Adrenal gland (tissue), 12 donors: ENCODE data around the gene CSNK1G1. TPM values are rescaled to one million over a fixed set of nuclear protein-coding genes. Genes with fewer than 3 reads are reported as not detected.

Source experiments
- DNase-seq, 7 donors: peaks; one replicate each; pipeline ENCODE4 v3.0.0-alpha.2; 2019 to 2020
- H3K27ac ChIP-seq, 5 donors: fragments of 200-600 bp; sonication (generic) in 4 of 5; 1 replicate in 3 of 5; 2 replicates in 2 of 5; pipeline versions ENCODE4 v1.5.1 to v1.8.0; 2016 to 2020; ENCODE audit warnings: mild to moderate bottlenecking in 1 of 5
- H3K27me3 ChIP-seq: fragments of 200-600 bp; 2 replicates; pipeline ENCODE4 v1.8.0; 2021
- H3K36me3 ChIP-seq, 2 donors: fragments of 200-600 bp; replicated peaks in 1 of 2; 1 replicate in 1 of 2; 2 replicates in 1 of 2; pipeline versions ENCODE4 v1.5.1 to v1.8.0; 2018 to 2022
- H3K4me1 ChIP-seq, 2 donors: fragments of 200-600 bp; replicated peaks in 1 of 2; 1 replicate in 1 of 2; 2 replicates in 1 of 2; pipeline versions ENCODE4 v1.5.1 to v1.8.0; 2018 to 2021
- H3K4me3 ChIP-seq, 4 donors: fragments of 200-600 bp; sonication (generic) in 3 of 4; one replicate each; pipeline ENCODE4 v1.5.1; 2016 to 2018
- H3K9me3 ChIP-seq, 3 donors: fragments of 200-600 bp; sonication (generic) in 1 of 3; replicated peaks in 1 of 3; 1 replicate in 2 of 3; 2 replicates in 1 of 3; pipeline versions ENCODE4 v1.5.1 to v1.8.0; 2016 to 2021
- CTCF ChIP-seq, 6 experiments: fragments of 450-650 bp in 4 of 6; fragments of 200-600 bp in 2 of 6; sonication (generic) in 1 of 6; IDR thresholded peaks; 1 replicate in 5 of 6; 2 replicates in 1 of 6; pipeline versions ENCODE4 v1.5.1 to v1.8.0; 2016 to 2021; ENCODE audit warnings: antibody characterized with exemption in 6 of 6, mild to moderate bottlenecking in 2 of 6, moderate library complexity in 1 of 6
- POLR2A ChIP-seq, 2 donors: fragments of 450-650 bp; IDR thresholded peaks; one replicate each; pipeline ENCODE4 v1.6.1; 2017; ENCODE audit warnings: antibody characterized with exemption in 2 of 2, mild to moderate bottlenecking in 2 of 2, moderate library complexity in 1 of 2
- WGBS, 4 donors: extraction: QIAGEN DNeasy Blood & Tissue Kit in 2 of 4; methylation state at CpG; one replicate each; pipeline versions ENCODE4 v1.1.5 to v1.1.7; 2013 to 2017; 5-methylcytosine and 5-hydroxymethylcytosine counted together
- intact Hi-C, 2 donors: fragments of 100-400 bp; cut with DNase I; formaldehyde crosslinking; loops; one replicate each; pipeline versions ENCODE4 v1.14.1 to v1.15.0; 2022 to 2023
- polyA plus RNA-seq, 3 donors: library from polyadenylated mRNA; stranded (reverse); fragments of 200-250 nt in 2 of 3; fragments of 350-450 nt in 1 of 3; fragmentation: Illumina TruSeq in 1 of 3; extraction: RNeasy Lipid Tissue Mini Kit (QIAGEN cat#74804) in 1 of 3; gene quantifications; one replicate each; pipeline ENCODE4 v1.2.3, GENCODE V29; 2013 to 2014
- total RNA-seq, 9 donors: library from RNA; depleted of rRNA in 4 of 9; stranded (reverse); fragments of >200 nt in 4 of 9; fragments of 120-200 nt in 1 of 9; fragmentation: NEBNext Ultra II Directional in 1 of 9; extraction: Animal tissue kit (Norgen Biotek cat#: 25700) in 1 of 9; gene quantifications; one replicate each; pipeline versions ENCODE4 v1.1.0 to v1.2.4, GENCODE V29; 2013 to 2023
- donor health status: healthy with polysubstance abuse.
- donor health status: Bipolar disorder and iron deficiency.
- donor health status: DM: yes; HTN: yes; CAD: no.
- donor health status: DM: no; HTN: no; CAD: no.
- donor health status: DM: no; HTN: no; CAD: no.
- donor health status: DM: yes; HTN: yes; CAD: no.

The CSNK1G1 gene
- total and polyA plus RNA-seq, 12 donors = 1.2 to 31.6 (median 13.6) TPM

GRCh38 chr15:64249883-64250575 lies 105.9 kb downstream of the CSNK1G1 start:
- H3K36me3 ChIP-seq = no peaks in the 10 kb centered on the region
- DNase-seq = no peak
- TF ChIP-seq POLR2A (IDR thresholded peaks at IDR 0.05) = no peak
- TF ChIP-seq CTCF (IDR thresholded peaks at IDR 0.05) = no peak
- H3K27me3 ChIP-seq = no peaks in the 10 kb centered on the region
- no peaks in the 10 kb centered on the region for H3K9me3 ChIP-seq
- H3K4me3 ChIP-seq = no peak overlapping the region
- intact Hi-C loops = no loop called here
- no peak overlapping the region for H3K27ac ChIP-seq
- H3K4me1 ChIP-seq = peaks cover 13 to 18% of the 10 kb centered on the region in 2 donors

GRCh38 chr15:64249406-64249805 lies 106.6 kb downstream of the CSNK1G1 start:
- 79 to 85% (median 80%) methylated on average over 3 of the region's 3 CpGs for WGBS, 4 donors
- no peak overlapping the region for H3K27ac ChIP-seq
- no peak overlapping the region for H3K4me3 ChIP-seq
- TF ChIP-seq CTCF (IDR thresholded peaks at IDR 0.05) (no peak), POLR2A (IDR thresholded peaks at IDR 0.05) (no peak)
- H3K9me3 ChIP-seq = no peaks in the 10 kb centered on the region
- no peaks in the 10 kb centered on the region for H3K36me3 ChIP-seq
- peaks cover 13 to 18% of the 10 kb centered on the region in 2 donors for H3K4me1 ChIP-seq
- intact Hi-C loops = no loop called here
- DNase-seq = no peak
- no peaks in the 10 kb centered on the region for H3K27me3 ChIP-seq

GRCh38 chr15:64247906-64248541 lies 107.9 kb downstream of the CSNK1G1 start:
- WGBS, 4 donors = 29 to 42% (median 35%) methylated on average over 2 of the region's 2 CpGs
- Histone ChIP-seq H3K9me3 (no peaks in the 10 kb centered on the region), H3K36me3 (no peaks in the 10 kb centered on the region), H3K4me3 (no peak overlapping the region), H3K4me1 (peaks cover 13 to 18% of the 10 kb centered on the region in 2 donors), H3K27ac (peak overlapping the region in 4 of 5 donors; percentile 36 to 71 (median 54)), H3K27me3 (no peaks in the 10 kb centered on the region)
- TF ChIP-seq CTCF (IDR thresholded peaks at IDR 0.05) = no peak
- TF ChIP-seq POLR2A (IDR thresholded peaks at IDR 0.05) = no peak
- intact Hi-C loops = no loop called here
- peak in 5 of 7 donors; percentile 35 to 58 (median 48) for DNase-seq

GRCh38 chr15:64247535-64247905 lies 108.5 kb downstream of the CSNK1G1 start:
- Histone ChIP-seq H3K27ac (peak overlapping the region in 4 of 5 donors; percentile 36 to 71 (median 54)), H3K4me1 (peaks cover 13 to 18% of the 10 kb centered on the region in 2 donors), H3K36me3 (no peaks in the 10 kb centered on the region), H3K4me3 (no peak overlapping the region), H3K27me3 (no peaks in the 10 kb centered on the region), H3K9me3 (no peaks in the 10 kb centered on the region)
- DNase-seq = no peak
- TF ChIP-seq CTCF (IDR thresholded peaks at IDR 0.05) (no peak), POLR2A (IDR thresholded peaks at IDR 0.05) (no peak)
- intact Hi-C loops = no loop called here
